GM19043 (cell line): ENCODE measurements around the gene DDX41.
A peak's percentile ranks its signal among the peaks of the same experiment; 100 is the strongest.
"Not testable (repeated sequence)": the region's sequence is repeated elsewhere in the genome, so short reads cannot be mapped to it uniquely, and the experiment has no call there.

Source experiments
- ATAC-seq: cut with Tn5 transposase; IDR thresholded peaks from one replicate; pipeline ENCODE4 v1.9.1; 2021; ENCODE audit warnings: low read depth; ENCODE audit not compliant: unreplicated experiment

DDX41 gene

GRCh38 chr5:177516601-177517568 lies at the start of gene DDX41:
Gene DDX41 (minus strand): TSS chr5:177516961. CDS start chr5:177516945, 16 bp downstream.
- peak; percentile 81 for ATAC-seq

GRCh38 chr5:177565046-177565445 lies 48.3 kb upstream of the DDX41 start:
- ATAC-seq: no peak

- not testable (repeated sequence) for ATAC-seq
Measured at GRCh38 chr5:177559446-177559941, 42.7 kb upstream of the DDX41 start.

GRCh38 chr5:177557796-177558195 lies 41.0 kb upstream of the DDX41 start:
- no peak for ATAC-seq

- ATAC-seq: no peak
Measured at GRCh38 chr5:177557041-177557647, 40.4 kb upstream of the DDX41 start.

GRCh38 chr5:177555665-177556064 lies 38.9 kb upstream of the DDX41 start:
- no peak for ATAC-seq

- ATAC-seq: no peak
Measured at GRCh38 chr5:177555228-177555627, 38.5 kb upstream of the DDX41 start.

GRCh38 chr5:177554474-177555111 lies 37.8 kb upstream of the DDX41 start, which contains the start of gene FAM193B:
Gene FAM193B (minus strand): TSS chr5:177554563. CDS start chr5:177554458, 105 bp downstream.
- peak; percentile 90 for ATAC-seq

- ATAC-seq: peak; percentile 35
Measured at GRCh38 chr5:177553671-177554429, 37.1 kb upstream of the DDX41 start.

- ATAC-seq: no peak
Measured at GRCh38 chr5:177552839-177553455, 36.2 kb upstream of the DDX41 start.

- no peak for ATAC-seq
Measured at GRCh38 chr5:177550122-177550521, 33.4 kb upstream of the DDX41 start.

GRCh38 chr5:177548495-177548894 lies 31.7 kb upstream of the DDX41 start:
- ATAC-seq: no peak

GRCh38 chr5:177547736-177548135 lies 31.0 kb upstream of the DDX41 start:
- no peak for ATAC-seq

- ATAC-seq: no peak
Measured at GRCh38 chr5:177546258-177546741, 29.5 kb upstream of the DDX41 start.

- no peak for ATAC-seq
Measured at GRCh38 chr5:177545487-177546257, 28.9 kb upstream of the DDX41 start.

GRCh38 chr5:177542816-177543465 lies 26.2 kb upstream of the DDX41 start:
- ATAC-seq: no peak

GRCh38 chr5:177540438-177540837 lies 23.7 kb upstream of the DDX41 start:
- ATAC-seq: no peak

GRCh38 chr5:177539411-177539810 lies 22.6 kb upstream of the DDX41 start:
- ATAC-seq: no peak
